ENCODE measurements around the gene MTMR1.

The MTMR1 gene

DNA sequence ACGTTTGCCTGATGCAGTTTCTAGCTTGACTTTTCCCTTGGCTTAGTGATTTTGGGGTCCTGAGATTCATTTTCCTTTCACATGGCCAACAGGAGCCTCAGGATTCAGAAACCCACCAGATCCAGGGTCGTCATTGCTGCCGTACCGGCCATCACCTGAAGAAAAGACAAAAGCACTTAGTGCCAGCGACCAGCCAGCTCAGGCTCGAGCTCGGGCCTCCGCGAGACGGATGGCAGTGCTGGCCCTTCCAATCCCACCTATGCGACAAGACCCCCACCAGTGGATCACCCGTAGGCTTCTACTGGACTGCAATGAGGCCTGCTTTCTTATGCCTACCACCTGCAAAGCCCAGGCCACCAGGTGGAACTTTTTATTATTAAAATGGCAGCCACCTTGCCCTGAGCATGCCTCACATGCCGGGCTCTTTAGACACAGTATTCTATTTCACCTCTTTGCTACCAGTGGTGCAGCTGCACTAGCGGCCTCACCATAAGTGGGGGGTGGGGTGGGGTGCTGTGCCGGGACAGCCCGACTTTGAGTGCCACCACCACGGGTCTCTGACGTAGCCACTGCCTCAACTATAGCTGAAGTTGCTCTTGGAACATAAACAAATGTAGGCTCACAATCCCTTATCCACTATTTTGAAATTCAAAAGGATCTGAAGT, 84.3 kb downstream of the MTMR1 start:
- TF ChIP-seq CTCF (IDR thresholded peaks at IDR 0.05; ENCODE audit: low read depth, low read length, missing control alignments): no peak
- in situ Hi-C loops (cut with HindIII; ENCODE audit: low pct_ligation_motif_present, low sequenced_read_pairs): loop anchor here (10.0 kb wide), 1 partner anchor 307 kb away; no protein-coding TSS in a partner anchor
- no peak for DNase-seq
- Histone ChIP-seq H3K27ac (no peak overlapping the region), H3K27me3 (replicated peaks) (no peaks in the 10 kb centered on the region), H3K36me3 (replicated peaks) (no peaks in the 10 kb centered on the region), H3K4me3 (ENCODE audit: low read depth, low read length) (no peak overlapping the region)

- no peak overlapping the region for H3K4me3 ChIP-seq (ENCODE audit: low read depth, low read length)
- in situ Hi-C loops (cut with HindIII; ENCODE audit: low pct_ligation_motif_present, low sequenced_read_pairs): loop anchor here (10.0 kb wide), 1 partner anchor 305 kb away; no protein-coding TSS in a partner anchor
- H3K27ac ChIP-seq: no peak overlapping the region
- H3K36me3 ChIP-seq (replicated peaks): no peaks in the 10 kb centered on the region
- DNase-seq: no peak
- no peaks in the 10 kb centered on the region for H3K27me3 ChIP-seq (replicated peaks)
- TF ChIP-seq CTCF (IDR thresholded peaks at IDR 0.05; ENCODE audit: low read depth, low read length, missing control alignments): no peak
Measured at GRCh38 chrX:150779385-150779784, 86.2 kb downstream of the MTMR1 start.

DNA sequence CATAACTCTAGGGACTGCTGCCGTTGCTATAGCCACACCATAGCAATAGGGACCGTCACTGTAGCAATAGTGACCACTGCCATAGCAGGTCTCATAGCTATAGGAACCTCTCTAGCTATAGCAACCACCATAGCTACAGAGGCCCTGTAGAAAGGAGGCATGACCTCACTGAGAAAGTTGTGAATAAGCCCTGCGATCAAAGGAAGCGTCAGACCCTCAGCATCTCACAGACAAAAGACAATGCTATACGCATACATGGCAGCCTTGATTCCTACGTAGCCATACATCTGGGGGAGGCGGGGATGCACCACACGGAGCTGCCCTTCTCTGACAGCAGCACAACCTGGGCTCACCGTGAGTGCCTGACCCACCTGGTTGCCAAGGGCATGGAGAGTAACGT, 88.5 kb downstream of the MTMR1 start:
- no peak overlapping the region for H3K4me3 ChIP-seq (ENCODE audit: low read depth, low read length)
- no peaks in the 10 kb centered on the region for H3K36me3 ChIP-seq (replicated peaks)
- in situ Hi-C loops (cut with HindIII; ENCODE audit: low pct_ligation_motif_present, low sequenced_read_pairs): no loop called here
- DNase-seq: no peak
- H3K27me3 ChIP-seq (replicated peaks): no peaks in the 10 kb centered on the region
- no peak for TF ChIP-seq CTCF (IDR thresholded peaks at IDR 0.05; ENCODE audit: low read depth, low read length, missing control alignments)
- H3K27ac ChIP-seq: no peak overlapping the region

GRCh38 chrX:150790021-150790420, 96.8 kb downstream of the MTMR1 start:
- TF ChIP-seq CTCF (IDR thresholded peaks at IDR 0.05; ENCODE audit: low read depth, low read length, missing control alignments): no peak
- Histone ChIP-seq H3K4me3 (ENCODE audit: low read depth, low read length) (no peak overlapping the region), H3K36me3 (replicated peaks) (no peaks in the 10 kb centered on the region), H3K27ac (no peak overlapping the region), H3K27me3 (replicated peaks) (no peaks in the 10 kb centered on the region)
- DNase-seq: no peak
- in situ Hi-C loops (cut with HindIII; ENCODE audit: low pct_ligation_motif_present, low sequenced_read_pairs): no loop called here

DNA sequence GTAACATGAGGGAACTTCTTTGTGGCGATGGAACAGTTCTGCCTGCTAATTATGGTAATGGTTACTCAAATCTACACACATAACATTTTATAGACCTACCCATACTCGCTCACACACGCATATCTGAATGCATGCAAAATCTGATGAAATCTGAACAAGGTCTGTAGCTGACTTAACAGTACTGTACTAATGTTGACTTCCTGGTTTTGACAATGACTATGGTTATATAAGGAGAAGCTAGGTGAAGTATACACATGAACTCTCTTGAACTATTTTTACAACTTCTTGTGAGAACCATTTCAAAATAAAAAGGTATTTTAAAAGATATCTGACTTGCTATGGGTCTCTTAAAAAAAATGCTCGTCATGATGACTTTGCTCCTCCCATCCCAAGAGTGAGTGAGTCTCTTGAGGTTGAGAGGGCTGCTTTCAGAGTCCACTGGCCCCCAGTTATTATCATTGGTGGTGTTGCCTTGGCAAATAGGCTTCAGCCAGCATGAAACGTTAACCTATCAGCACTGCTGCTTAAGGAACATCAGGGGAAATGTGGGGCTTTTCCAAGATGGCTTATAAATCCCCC, 99.8 kb downstream of the MTMR1 start:
- in situ Hi-C loops (cut with HindIII; ENCODE audit: low pct_ligation_motif_present, low sequenced_read_pairs): no loop called here
- H3K27ac ChIP-seq: no peak overlapping the region
- H3K36me3 ChIP-seq (replicated peaks): no peaks in the 10 kb centered on the region
- H3K27me3 ChIP-seq (replicated peaks): no peaks in the 10 kb centered on the region
- no peak for TF ChIP-seq CTCF (IDR thresholded peaks at IDR 0.05; ENCODE audit: low read depth, low read length, missing control alignments)
- no peak for DNase-seq
- H3K4me3 ChIP-seq (ENCODE audit: low read depth, low read length): no peak overlapping the region

Data from brain microvascular endothelial cell (primary cell).